ENCODE results near the gene ZNF335.
A peak's percentile ranks its signal among the peaks of the same experiment; 100 is the strongest.
"Not testable (repeated sequence)": the region's sequence is repeated elsewhere in the genome, so short reads cannot be mapped to it uniquely, and the experiment has no call there.

ZNF335 gene

GRCh38 chr20:46000262-46000996 lies 28.4 kb upstream of the ZNF335 start:
- no peak for DNase-seq

DNA sequence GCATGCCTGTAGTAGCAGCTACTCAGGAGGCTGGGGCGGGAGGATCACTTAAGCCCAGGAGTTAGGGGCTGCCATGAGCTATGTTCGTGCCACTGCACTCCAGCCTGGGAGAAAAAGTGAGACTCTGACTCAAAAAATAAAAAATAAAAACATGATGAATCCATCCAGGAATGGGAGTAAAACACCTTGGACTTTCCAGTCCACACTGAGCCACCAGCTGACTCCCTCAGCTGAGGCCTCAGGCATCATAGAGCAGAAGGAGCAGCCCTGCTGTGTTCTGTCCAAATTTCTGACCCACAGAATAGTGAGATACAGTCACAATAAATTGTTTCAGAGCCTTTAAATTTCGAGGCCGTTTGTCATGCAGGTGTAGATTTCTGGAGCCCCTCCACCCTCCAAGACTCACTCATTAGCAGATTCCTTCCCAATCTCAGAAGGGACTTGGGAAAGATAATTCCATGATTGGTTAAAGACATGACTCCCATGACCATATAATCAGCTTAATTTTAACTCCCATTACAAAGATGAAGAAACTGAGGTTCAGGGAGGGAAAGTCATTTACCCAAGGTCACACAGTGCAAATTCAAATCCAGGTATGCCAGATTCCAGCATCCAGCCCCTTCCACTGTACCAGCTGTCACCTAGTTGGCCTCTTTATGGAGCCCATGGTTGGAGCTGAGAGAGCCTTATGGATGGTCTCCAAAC lies 27.7 kb upstream of the ZNF335 start:
- DNase-seq = no peak

DNA sequence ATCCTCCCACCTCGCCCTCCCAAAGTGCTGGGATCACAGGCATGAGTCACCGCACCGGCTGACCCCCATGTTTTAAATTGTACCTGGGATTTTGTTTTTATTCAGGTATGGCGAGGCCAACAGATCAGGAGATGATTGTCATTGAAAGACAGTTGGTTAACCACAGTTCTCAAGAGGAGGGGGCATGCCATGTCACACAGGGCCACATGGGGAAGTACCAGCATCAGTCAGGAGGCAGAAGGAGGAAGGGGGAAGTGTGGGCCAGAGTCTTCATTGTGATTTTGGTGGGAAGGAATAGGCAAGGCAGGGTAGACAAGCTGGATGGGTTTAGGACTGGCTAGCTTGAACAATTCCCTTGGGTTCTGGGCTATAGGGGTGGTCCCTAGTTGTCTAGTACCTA lies 26.8 kb upstream of the ZNF335 start:
- DNase-seq = no peak

- DNase-seq = no peak
These were observed 26.3 kb upstream of the ZNF335 start for GRCh38 chr20:45998337-45998736.

- DNase-seq = no peak
These were observed 25.2 kb upstream of the ZNF335 start for GRCh38 chr20:45997187-45997586.

DNA sequence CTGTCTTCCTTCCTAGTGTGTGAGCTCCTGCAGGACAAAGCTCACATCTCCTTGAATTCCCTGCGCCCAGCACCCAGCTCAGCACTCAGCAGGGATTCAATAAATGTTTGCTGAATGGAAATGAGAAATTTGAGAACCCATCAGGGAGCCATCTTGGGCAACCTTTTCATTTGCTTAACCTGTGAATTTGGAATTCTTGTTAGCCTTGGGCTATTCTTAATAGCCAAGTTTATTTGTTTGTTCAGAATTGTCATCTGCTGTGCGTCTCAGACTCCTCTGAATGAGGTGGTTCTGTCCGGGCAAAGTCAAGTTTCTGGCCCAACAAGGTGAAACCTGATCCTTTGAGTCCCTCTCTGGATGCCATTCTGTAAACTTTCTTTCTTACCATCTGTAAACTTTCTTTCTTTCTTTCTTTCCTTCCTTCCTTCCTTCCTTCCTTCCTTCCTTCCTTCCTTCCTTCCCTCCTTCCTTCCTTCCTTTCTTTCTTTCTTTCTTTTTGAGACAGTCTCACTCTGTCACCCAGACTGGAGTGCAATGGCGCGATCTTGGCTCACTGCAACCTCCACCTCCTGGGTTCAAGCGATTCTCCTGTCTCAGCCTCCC lies 23.6 kb upstream of the ZNF335 start:
- not testable (repeated sequence) for DNase-seq

- no peak for DNase-seq
These were observed 22.9 kb upstream of the ZNF335 start for GRCh38 chr20:45994761-45995493.

- no peak for DNase-seq
These were observed 21.4 kb upstream of the ZNF335 start for GRCh38 chr20:45993197-45993951.

- no peak for DNase-seq
These were observed 19.6 kb upstream of the ZNF335 start for GRCh38 chr20:45991616-45992015.

DNA sequence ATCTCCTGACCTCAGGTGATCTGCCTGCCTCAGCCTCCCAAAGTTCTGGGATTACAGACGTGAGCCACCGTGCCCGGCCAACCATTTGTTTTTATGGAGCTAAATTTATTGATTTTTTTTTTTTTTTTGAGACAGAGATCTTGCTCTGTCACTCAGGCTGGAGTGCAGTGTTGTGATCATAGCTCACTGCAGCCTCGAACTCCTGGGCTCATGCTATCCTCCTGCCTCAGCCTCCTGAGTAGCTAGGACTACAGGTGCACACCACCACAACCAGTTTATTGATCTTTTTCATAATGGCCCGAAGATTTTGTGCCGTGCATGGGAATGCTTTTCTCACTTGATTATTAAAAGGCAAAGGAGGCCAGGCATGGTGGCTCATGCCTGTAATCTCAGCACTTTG lies 16.8 kb upstream of the ZNF335 start:
- not testable (repeated sequence) for DNase-seq

GRCh38 chr20:45987108-45987780 lies 15.2 kb upstream of the ZNF335 start:
- DNase-seq = peak; percentile 76

GRCh38 chr20:45985573-45985972 lies 13.6 kb upstream of the ZNF335 start:
- no peak for DNase-seq

- no peak for DNase-seq
These were observed 11.3 kb upstream of the ZNF335 start for GRCh38 chr20:45983279-45983743.

- no peak for DNase-seq
These were observed 9.3 kb upstream of the ZNF335 start for GRCh38 chr20:45981261-45981660.

DNA sequence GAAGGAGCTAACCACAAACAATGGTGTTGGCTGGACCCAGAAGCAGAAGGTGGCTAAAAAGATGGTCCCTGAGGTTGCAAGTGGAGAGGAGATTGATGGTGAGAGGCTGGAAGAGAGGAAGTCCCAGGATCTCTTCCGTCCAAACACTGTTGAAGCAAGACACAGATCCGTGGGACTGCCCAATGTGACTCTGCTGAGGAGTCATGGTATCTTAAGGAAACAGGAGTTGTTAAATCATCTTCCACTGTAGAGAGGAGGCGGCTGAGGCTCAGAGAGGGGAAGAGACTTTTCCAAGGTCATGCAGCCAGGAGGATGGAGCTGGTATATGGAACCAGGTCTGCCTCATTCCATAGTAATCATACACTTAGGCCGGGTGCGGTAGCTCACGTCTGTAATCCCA lies 4.1 kb upstream of the ZNF335 start:
- no peak for DNase-seq

DNA sequence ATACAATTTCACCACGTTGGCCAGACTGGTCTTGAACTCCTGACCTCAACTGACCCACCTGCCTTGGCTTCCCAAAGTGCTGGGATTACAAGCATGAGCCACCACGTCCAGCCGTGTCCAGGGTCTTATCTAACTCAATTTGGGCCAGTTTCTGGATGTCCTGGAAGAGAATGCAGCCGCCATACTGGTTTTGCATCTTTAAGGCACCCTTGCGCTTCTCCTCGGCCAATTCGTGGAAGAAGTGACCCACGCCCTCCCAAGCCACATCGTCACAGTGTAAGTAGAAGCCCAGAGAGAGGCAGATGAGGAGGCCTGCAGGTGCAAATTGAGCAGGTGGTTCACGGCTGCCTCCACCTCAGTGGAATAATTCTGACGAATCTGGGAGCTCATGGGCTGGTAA lies 3.7 kb upstream of the ZNF335 start:
- DNase-seq = no peak

DNA sequence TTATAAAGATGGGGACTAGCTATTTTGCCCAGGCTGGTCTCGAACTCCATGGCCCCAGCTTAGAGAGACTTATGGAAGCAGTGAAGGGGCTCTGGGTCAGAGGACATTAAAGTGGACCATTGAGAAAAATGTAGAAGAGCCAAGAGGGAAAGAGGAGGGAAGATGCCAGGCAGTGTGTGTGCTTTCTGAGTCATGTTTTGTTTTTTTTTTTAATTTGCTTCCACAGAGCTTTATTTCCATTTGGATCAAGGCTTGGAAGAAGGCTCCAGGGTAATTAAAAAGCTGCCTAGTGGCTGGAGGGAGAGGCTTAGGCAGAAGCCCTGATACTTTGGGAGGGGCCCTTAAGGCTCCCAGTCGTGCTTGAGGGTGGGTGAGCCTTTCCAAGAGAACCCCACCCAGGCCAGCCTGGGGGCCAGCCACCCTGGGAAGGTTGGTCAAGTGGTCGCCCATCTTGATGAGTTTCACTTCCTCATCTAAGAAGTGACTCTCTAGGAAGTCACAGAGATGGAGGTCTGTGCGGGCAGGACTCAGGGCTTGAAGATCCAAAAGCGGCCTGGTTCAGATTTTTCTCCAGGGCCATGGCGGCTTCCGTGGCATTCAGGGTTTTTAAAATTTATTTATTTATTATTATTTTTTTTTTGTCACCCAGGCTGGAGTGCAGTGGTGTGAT lies 3.0 kb upstream of the ZNF335 start:
- DNase-seq = no peak

GRCh38 chr20:45972500-45973183 lies 639 bp upstream of the ZNF335 start:
- DNase-seq = no peak

- DNase-seq = no peak
These were observed 653 bp downstream of the ZNF335 start for GRCh38 chr20:45971425-45971674.

DNA sequence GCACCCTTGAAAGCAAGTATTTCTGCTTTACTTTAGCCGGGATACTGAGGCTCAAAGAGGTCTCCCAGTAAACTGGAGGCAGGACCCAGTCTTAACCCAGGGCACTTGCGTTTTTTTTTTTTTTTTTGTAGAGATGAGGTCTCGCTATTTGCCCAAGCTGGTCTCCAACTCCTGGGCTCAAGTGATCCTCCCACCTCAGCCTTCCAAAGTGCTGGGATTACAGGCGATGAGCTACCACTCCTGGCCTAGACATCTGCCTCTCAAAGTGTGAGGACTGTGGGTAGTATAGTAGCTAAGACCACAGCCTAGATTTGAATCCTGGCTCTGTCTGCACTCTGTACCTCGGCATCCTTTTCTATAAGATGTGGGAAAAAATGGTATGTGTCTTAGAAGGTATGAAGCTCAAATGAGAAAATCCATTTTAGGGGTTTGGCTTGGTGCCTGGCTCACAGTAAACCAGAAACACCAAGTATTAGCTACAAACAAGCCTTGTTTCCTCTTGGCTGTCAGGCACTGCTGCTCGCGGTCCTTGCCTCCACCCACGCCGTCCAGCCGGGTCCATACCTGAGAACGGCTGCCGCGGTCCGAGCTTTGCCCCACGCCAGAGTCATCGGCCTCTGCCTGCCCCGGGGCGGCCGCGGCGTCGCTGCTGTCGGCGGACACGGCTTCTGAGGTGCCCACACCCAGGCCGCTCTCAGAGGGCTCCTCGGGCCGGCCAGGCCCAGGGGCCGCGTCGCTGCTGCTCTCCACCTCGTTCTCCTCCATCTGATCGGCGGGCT lies 1.2 kb downstream of the ZNF335 start:
- no peak for DNase-seq
